DND-41 (cell line): ENCODE results near the gene ERP27.

Source experiments
- ATAC-seq: fragments of 200-7000 bp; cut with Tn5 transposase; 3 replicates; pipeline ENCODE4 v1.9.1; 2021; ENCODE audit warnings: low read depth; ENCODE audit not compliant: insufficient read depth
- DNase-seq: peaks from one replicate; pipeline ENCODE4 v3.0.0-alpha.2; 2020
- H2AFZ ChIP-seq: 2 replicates; pipeline ENCODE4 v1.6.0; 2012; ENCODE audit warnings: low read depth, low read length
- H3K27ac ChIP-seq: 2 replicates; pipeline ENCODE4 v1.5.1; 2012; ENCODE audit warnings: low read length, inconsistent platforms
- H3K27me3 ChIP-seq: fragments of 200-600 bp; sonication (generic); 2 replicates; pipeline ENCODE4 v1.6.0; 2012; ENCODE audit warnings: low read length, mild to moderate bottlenecking, inconsistent platforms; ENCODE audit not compliant: insufficient read depth, poor library complexity
- H3K36me3 ChIP-seq: 2 replicates; pipeline ENCODE4 v1.5.1; 2012; ENCODE audit warnings: low read length, inconsistent platforms; ENCODE audit not compliant: insufficient read depth
- H3K4me1 ChIP-seq: 2 replicates; pipeline ENCODE4 v1.5.1; 2012; ENCODE audit warnings: mild to moderate bottlenecking, low read length; ENCODE audit not compliant: insufficient read depth
- H3K4me2 ChIP-seq: 2 replicates; pipeline ENCODE4 v1.6.0; 2012; ENCODE audit warnings: mild to moderate bottlenecking, moderate library complexity, low read length, inconsistent platforms; ENCODE audit not compliant: insufficient read depth
- H3K4me3 ChIP-seq, 2 experiments: fragments of 200-600 bp in 1 of 2; shearing (Covaris generic) in 1 of 2; 2 replicates each; pipeline ENCODE4 v1.5.1; 2012 to 2016; ENCODE audit warnings: inconsistent platforms in 2 of 2, low read length in 2 of 2, mild to moderate bottlenecking in 2 of 2, low read depth in 1 of 2, moderate library complexity in 1 of 2
- H3K79me2 ChIP-seq: 2 replicates; pipeline ENCODE4 v1.6.0; 2012; ENCODE audit warnings: low read length, inconsistent platforms; ENCODE audit not compliant: insufficient read depth
- H3K9ac ChIP-seq: 2 replicates; pipeline ENCODE4 v1.6.0; 2012; ENCODE audit warnings: low read depth, mild to moderate bottlenecking, inconsistent platforms, low read length, moderate library complexity
- H3K9me3 ChIP-seq: 2 replicates; pipeline ENCODE4 v1.5.1; 2012; ENCODE audit warnings: low read length, moderate library complexity, mild to moderate bottlenecking, inconsistent platforms; ENCODE audit not compliant: insufficient read depth, severe bottlenecking
- H4K20me1 ChIP-seq: 2 replicates; pipeline ENCODE4 v1.6.0; 2012; ENCODE audit warnings: low read length; ENCODE audit not compliant: insufficient read depth
- CTCF ChIP-seq: IDR thresholded peaks from 2 replicates; pipeline ENCODE4 v1.5.1; 2012; ENCODE audit warnings: borderline replicate concordance, low read length, moderate library complexity, mild to moderate bottlenecking; ENCODE audit not compliant: poor library complexity, severe bottlenecking; ENCODE audit errors: extremely low read depth
- EZH2 ChIP-seq: IDR thresholded peaks from 3 replicates; pipeline ENCODE4 v1.6.1; 2012; ENCODE audit warnings: borderline replicate concordance, low read depth, mild to moderate bottlenecking, moderate library complexity, low read length, inconsistent platforms; ENCODE audit not compliant: severe bottlenecking

Gene ERP27

GRCh38 chr12:14903386-14904098 lies 34.8 kb downstream of the ERP27 start:
- H3K36me3 ChIP-seq: no peaks in the 10 kb centered on the region
- H3K79me2 ChIP-seq: no peaks in the 10 kb centered on the region
- H3K27ac ChIP-seq: peak overlapping the region; percentile 27
- no peak overlapping the region for H3K4me3 ChIP-seq
- no peaks in the 10 kb centered on the region for H3K27me3 ChIP-seq
- TF ChIP-seq CTCF: no peak
- TF ChIP-seq EZH2: no peak
- no peak overlapping the region for H3K4me2 ChIP-seq
- DNase-seq (no peak), ATAC-seq (no peak)
- no peaks in the 10 kb centered on the region for H3K9me3 ChIP-seq
- H3K4me1 ChIP-seq: peaks cover 25% of the 10 kb centered on the region
- no peak overlapping the region for H2AFZ ChIP-seq
- no peak overlapping the region for H3K9ac ChIP-seq
- no peaks in the 10 kb centered on the region for H4K20me1 ChIP-seq

GRCh38 chr12:14902465-14902864 lies 35.9 kb downstream of the ERP27 start:
- Histone ChIP-seq H3K79me2 (no peaks in the 10 kb centered on the region), H3K27me3 (no peaks in the 10 kb centered on the region), H4K20me1 (no peaks in the 10 kb centered on the region), H3K36me3 (no peaks in the 10 kb centered on the region), H3K9me3 (no peaks in the 10 kb centered on the region), H2AFZ (peak overlapping the region; percentile 54; the same call in 1 of the 2 replicates), H3K27ac (no peak overlapping the region; the same call in 1 of the 2 replicates), H3K9ac (no peak overlapping the region), H3K4me2 (peak overlapping the region; percentile 48; the same call in 1 of the 2 replicates), H3K4me3 (no peak overlapping the region), H3K4me1 (peaks cover 25% of the 10 kb centered on the region)
- peak; percentile 77 for ATAC-seq
- TF ChIP-seq CTCF (no peak), EZH2 (no peak)
- no peak for DNase-seq

DNA sequence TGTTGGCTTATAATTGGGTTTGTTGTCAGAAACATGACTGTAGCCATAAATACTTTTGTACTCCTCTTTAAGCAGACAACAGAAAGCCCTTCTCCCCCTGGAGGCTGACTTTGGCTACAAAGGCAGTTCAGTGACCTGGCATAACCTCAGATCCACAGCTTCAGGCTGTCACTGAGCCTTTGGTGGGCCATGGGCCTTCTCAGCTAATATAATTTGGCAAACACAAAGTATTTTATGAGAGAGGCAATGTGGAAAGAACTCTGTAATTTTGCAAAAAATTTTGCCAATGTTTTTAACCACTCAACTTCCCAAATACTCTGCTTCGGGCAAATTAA lies 37.1 kb downstream of the ERP27 start:
- Histone ChIP-seq H3K36me3 (no peaks in the 10 kb centered on the region), H3K27ac (no peak overlapping the region), H3K9me3 (no peaks in the 10 kb centered on the region), H3K4me1 (peaks cover 25% of the 10 kb centered on the region), H3K27me3 (no peaks in the 10 kb centered on the region), H4K20me1 (no peaks in the 10 kb centered on the region), H3K9ac (no peak overlapping the region), H3K4me3 (no peak overlapping the region), H3K79me2 (no peaks in the 10 kb centered on the region), H2AFZ (no peak overlapping the region), H3K4me2 (no peak overlapping the region)
- DNase-seq (no peak), ATAC-seq (no peak)
- no peak for TF ChIP-seq EZH2
- peak; percentile 25 for TF ChIP-seq CTCF
